DMS53 (cell line): Measurements from ENCODE around the gene SNRPA1.
A peak's percentile ranks its signal among the peaks of the same experiment; 100 is the strongest.

ENCODE experiments used
- DNase-seq: peaks from one replicate; lab custom pipeline; 2025; lab: John Stamatoyannopoulos, UW

The SNRPA1 gene

DNA sequence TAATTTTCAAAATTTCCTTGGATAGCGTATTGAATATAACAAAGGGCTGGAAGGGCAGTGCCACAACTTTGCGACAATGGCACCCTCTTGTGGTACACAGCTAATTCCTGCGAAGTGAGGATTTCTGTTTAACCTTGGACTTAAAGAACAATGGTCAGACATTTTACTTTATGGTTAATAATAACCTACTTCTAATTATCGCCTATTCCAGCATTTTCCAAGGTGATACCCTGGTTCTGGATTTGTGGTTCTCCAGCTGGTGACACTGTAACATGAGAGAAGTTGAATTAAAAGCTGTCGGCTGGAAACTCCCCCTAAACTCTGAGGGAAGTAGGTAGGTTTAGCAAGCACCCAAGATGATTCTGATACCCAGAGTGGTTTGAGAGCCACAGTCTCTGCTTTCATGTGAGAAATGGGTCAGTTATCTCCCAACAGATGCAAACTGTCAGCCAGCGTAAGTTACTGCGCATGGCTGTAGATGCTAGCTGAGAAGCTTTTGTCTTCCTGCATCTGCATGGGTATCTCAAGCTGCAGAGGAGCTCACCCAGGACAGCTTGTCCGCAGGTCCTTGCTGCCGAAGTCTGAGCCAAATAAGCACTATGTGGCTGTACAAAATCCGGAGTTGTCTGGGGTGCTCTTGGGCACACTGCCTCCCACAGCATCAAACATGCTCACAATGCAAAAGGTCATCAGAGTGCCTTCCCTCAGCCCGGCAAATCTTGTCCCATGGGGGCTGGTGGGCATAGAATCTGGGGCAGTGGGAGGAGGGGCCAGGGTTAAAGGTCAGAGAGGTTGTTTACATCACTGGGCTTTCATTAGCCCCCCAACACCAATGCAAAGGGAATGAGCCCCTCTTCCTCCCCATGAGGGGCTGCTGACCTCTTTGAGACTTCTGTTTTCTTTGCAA is 36.6 kb downstream of the SNRPA1 start:
- peak; percentile 74 for DNase-seq

- peak; percentile 26 for DNase-seq
Observed at GRCh38 chr15:101256757-101257156, 38.3 kb downstream of the SNRPA1 start.

- DNase-seq = peak; percentile 34
Observed at GRCh38 chr15:101255615-101256241, 39.3 kb downstream of the SNRPA1 start.

DNA sequence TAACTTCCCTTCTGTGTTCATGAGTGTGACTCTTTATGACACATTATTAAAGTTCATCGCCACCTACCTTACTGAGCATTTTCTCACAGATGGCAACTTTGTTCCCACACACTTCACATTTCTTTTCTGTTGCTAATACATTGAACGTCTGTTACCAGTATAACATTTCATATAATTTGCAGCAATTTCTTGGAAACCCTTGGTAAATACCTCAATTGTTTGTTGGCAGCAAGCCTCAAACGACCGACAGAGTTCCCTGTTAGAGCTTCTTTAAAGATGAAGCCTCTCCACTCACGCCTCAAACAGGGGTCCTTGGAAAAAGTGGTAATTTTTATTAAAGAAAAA is 40.0 kb downstream of the SNRPA1 start:
- no peak for DNase-seq

DNA sequence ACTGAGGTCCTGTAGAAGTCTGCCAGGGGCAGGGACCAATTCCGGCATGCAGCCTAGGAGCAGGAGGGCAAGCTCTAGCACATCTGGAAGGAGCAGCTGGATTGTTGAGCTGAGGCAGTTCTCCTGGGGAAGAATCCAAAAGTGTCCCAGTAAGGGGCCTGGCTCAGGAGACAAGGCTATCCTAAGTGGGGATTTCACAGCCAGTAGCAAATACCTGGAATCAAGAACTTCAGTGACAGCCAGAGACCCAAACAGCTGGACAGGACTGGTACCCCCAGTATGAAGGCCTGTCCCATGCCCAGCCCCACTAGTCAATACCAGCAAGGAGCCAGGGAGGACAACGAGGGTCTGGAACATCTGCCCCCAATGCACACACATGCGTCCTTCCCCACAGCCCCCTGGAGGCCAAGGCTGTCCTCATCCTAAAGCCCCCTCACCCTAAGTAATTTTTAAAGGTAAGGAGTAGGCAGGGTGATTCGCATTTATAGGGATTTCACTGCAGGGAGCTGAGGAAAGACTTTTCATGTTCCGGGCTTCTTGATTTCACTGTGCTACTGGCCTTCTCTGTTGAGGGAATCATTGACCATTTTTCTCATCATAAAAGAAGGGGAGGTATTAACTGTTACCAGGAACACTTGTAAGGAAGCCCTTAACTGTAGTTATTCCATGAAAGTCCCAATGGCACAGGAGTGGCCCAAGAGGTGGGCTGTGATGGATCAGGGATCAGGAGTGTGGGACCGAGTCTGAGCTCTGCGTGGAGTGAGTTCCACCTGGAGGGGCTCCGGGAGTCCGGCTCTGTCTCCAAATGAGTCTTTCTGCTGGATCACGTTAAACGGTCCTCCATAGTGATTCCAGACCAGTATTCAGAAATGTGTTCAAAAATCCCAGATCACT is 40.6 kb downstream of the SNRPA1 start:
- no peak for DNase-seq

GRCh38 chr15:101252836-101253235 is 42.2 kb downstream of the SNRPA1 start:
- no peak for DNase-seq

DNA sequence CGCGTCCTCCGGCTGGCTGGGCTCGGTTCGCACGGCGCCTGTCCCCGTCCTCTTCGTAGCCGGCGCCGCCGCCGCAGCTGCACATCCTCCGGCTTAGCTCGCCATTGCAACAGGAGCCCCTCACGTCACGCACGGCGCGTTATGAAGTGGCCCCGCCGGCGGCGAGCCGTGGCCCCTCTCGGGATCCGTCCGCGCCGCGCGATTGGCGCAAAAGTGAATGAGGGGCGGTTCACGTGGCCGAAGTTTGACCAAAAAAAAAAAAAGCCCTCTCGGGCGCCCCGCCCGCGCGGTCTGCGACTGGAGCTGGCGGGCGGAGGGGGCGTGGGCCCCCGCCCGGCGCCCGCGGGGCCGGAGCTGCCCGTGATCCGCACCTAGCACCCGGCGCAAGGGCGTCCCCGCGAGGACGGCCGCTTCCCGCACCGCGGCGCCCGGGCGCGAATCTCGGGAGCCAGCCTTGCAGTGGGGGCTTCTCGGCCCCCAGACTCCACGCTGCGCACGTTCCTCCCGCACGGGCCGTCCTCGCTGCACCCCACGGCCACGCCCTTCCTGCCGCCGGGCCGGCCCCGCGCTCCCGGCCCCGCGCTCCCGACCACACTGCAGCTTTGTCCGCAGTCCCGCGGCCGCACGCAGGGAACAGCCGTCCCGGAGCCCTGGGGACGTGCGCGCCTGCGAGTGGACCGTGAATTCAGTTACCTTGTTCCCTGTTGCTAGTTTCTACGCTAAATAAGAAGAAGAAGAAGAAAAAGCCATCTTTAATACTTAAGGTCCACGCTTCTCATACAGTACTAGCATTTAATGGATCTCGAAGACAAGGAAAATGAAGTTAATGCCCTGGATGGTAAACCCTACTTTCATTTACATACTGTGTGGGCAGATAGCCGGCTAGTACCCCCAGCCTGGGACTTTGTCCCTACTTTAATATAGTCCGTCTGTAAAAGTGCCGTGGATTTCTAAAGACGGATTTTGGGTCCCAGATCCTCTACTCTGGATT is 42.9 kb downstream of the SNRPA1 start, which contains the start of gene CHSY1:
TSS of gene CHSY1 (minus strand) at position 219 of the 991 bp plus-strand sequence. CDS start 592 bp downstream, outside the sequence.
- peak; percentile 90 for DNase-seq

- peak; percentile 85 for DNase-seq
Observed at GRCh38 chr15:101250873-101251829, 43.9 kb downstream of the SNRPA1 start.

GRCh38 chr15:101250341-101250831 is 44.7 kb downstream of the SNRPA1 start:
- peak; percentile 35 for DNase-seq

DNA sequence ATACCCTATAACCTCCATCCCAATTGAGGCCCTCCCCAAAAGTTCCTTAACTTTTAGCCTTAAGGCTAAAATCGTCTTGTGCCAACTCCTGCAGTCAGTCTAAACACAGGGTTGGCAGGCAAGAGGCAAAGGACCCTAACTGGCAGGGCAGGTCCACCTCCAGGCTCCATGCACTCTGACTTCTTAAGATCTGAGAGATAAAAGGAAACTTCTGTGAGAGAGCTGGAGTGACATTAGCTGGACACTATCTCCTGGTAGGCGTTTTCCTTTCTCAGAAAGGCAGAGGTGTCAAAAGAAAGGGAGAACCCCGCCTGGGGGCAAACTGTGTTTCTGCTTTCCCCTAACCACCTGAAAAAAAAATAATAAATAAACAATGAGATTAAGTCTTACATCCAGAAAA is 46.8 kb downstream of the SNRPA1 start:
- no peak for DNase-seq

GRCh38 chr15:101246824-101247745 is 48.0 kb downstream of the SNRPA1 start:
- no peak for DNase-seq

DNA sequence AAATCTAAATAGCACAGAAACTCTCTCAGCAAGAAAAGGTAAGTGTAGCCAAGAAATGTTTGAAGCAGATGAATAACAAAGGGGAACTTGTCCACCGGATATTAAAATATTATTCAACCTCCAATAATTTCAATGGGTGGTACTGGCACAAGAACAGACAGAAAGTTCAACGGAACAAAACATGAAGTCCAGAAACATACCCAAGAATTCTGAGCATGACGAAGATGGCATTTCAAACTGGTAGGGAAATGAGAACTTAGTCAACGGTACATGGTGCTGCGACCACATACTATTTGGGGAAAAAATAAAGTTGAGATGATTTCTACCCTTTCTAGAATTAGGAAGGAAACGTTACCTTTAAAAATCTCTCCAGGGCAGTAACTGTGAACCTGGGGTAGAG is 48.7 kb downstream of the SNRPA1 start:
- no peak for DNase-seq

DNA sequence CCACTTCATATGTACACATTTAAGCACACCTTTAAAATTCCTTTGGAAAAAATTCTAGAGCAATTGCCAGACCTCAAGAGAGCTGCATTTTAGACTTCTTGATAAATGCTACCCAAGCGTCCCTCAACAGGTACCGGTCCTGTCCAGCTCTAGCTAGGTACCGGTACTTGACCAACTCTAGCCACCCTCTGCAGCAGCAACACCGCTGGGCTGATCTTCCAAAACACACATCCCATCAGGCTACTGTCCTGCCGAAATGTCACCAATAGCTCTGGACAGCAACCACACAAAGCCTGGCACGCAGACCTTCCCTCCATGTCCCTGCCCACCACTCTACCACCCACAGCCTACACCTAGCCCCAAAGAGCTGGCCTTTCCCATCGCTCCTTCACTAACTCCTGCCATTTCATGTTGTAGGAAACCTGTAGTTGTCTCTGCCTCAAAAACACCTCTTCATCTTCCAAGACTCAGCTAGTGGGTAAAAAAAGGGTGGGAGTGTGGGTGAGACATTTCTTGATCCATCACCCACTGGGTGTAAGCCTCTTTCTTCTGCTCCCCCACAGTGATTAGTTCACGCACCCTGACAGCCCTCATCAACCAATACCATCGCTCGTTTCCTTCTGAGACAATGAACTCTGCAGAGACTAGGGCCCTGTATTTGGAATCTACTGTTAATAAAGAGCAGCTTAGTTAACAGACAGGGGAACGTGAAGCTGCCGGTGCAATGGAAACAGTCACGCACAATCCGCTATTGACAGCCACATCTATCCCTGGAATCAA is 50.0 kb downstream of the SNRPA1 start:
- DNase-seq = no peak

GRCh38 chr15:101244036-101244781 is 50.8 kb downstream of the SNRPA1 start:
- no peak for DNase-seq

- no peak for DNase-seq
Observed at GRCh38 chr15:101243420-101243819, 51.6 kb downstream of the SNRPA1 start.

GRCh38 chr15:101242999-101243336 is 52.1 kb downstream of the SNRPA1 start:
- DNase-seq = no peak
